Vagina (tissue), 2 donors: Measurements from ENCODE around the gene CDKL5. TPM values are rescaled to one million over a fixed set of nuclear protein-coding genes. Genes with fewer than 3 reads are reported as not detected.
A peak's percentile ranks its signal among the peaks of the same experiment; 100 is the strongest.

ENCODE experiments used
- DNase-seq, 2 donors: peaks; one replicate each; pipeline ENCODE4 v3.0.0-alpha.2; 2017; ENCODE audit errors: extremely low spot score in 2 of 2
- H3K27ac ChIP-seq: fragments of 200-600 bp; sonication (generic); one replicate; pipeline ENCODE4 v1.5.1; 2019
- H3K27me3 ChIP-seq: fragments of 200-600 bp; sonication (generic); one replicate; pipeline ENCODE4 v1.5.1; 2019
- H3K36me3 ChIP-seq, 2 donors: fragments of 200-600 bp; sonication (generic); one replicate each; pipeline ENCODE4 v1.5.1; 2017 to 2019
- H3K4me1 ChIP-seq: fragments of 200-600 bp; sonication (generic); one replicate; pipeline ENCODE4 v1.5.1; 2019
- H3K4me3 ChIP-seq, 2 donors: fragments of 200-600 bp; sonication (generic); 1 replicate in 1 of 2; 2 replicates in 1 of 2; pipeline ENCODE4 v1.5.1; 2016 to 2019
- H3K9me3 ChIP-seq: fragments of 200-600 bp; sonication (generic); one replicate; pipeline ENCODE4 v1.5.1; 2019
- POLR2A ChIP-seq, 2 donors: fragments of 450-650 bp; IDR thresholded peaks; one replicate each; pipeline ENCODE4 v1.6.1; 2017; ENCODE audit warnings: antibody characterized with exemption in 2 of 2, mild to moderate bottlenecking in 2 of 2, moderate library complexity in 2 of 2
- POLR2AphosphoS5 ChIP-seq, 2 donors: sonication (generic); formaldehyde crosslinking; IDR thresholded peaks; one replicate each; pipeline ENCODE4 v1.9.0; 2017; ENCODE audit warnings: antibody characterized with exemption in 2 of 2, mild to moderate bottlenecking in 2 of 2, low read depth in 1 of 2; ENCODE audit not compliant: insufficient read depth in 1 of 2
- intact Hi-C: fragments of 100-400 bp; cut with DNase I; formaldehyde crosslinking; loops from one replicate; pipeline ENCODE4 v1.15.1; 2023
- total RNA-seq: library from RNA; depleted of rRNA; stranded (reverse); fragments of >200 nt; gene quantifications from one replicate; pipeline ENCODE4 v1.2.3, GENCODE V29; 2016
- TF ChIP-seq, protein P1 (sequence below), 3 experiments: fragments of 450-650 bp in 2 of 3; fragments of 200-600 bp in 1 of 3; sonication (generic) in 1 of 3; IDR thresholded peaks; one replicate each; pipeline ENCODE4 v1.5.1; 2017 to 2019; ENCODE audit warnings: antibody characterized with exemption in 3 of 3, mild to moderate bottlenecking in 2 of 3, moderate library complexity in 2 of 3

The CDKL5 gene
- total RNA-seq, 1 donor from 2014 or later: 9.1 TPM

DNA sequence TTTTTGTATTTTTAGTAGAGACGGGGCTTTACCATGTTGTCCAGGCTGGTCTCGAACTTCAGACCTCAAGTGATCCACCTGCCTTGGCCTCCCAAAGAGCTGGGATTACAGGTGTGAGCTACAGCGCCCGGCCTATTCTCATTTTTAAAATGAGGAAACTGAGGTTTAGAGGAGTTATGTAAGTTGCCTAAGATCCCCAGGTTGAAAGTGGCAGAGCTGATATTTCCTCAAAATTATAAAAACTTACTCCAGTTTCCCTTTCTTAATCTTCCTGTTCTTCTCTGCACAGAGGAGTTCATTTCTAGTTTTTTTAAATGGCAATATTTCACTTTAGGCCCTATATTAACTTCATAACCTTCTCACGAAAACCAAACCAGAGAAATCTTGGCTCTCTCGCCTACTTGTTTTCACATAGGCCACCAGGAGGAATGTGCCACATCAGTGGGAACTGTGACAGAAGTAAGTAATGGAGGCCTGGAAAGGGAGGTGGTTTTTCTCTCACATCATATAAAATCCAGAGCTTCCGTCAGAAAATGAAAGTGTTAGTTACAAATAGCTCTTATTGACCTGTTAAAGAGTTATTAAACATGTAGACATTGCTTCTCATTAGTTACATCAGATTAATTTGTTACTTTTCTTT is 262.6 kb downstream of the CDKL5 start:
- Histone ChIP-seq H3K9me3 (no peaks in the 10 kb centered on the region), H3K36me3 (no peaks in the 10 kb centered on the region), H3K4me3 (no peak overlapping the region), H3K4me1 (no peaks in the 10 kb centered on the region), H3K27ac (no peak overlapping the region), H3K27me3 (no peaks in the 10 kb centered on the region)
- TF ChIP-seq POLR2AphosphoS5 (IDR thresholded peaks at IDR 0.05; ENCODE audit: insufficient read depth in 1 of 2, low read depth in 1 of 2) (no peak), POLR2A (IDR thresholded peaks at IDR 0.05) (no peak)
- TF ChIP-seq, protein P1, sequence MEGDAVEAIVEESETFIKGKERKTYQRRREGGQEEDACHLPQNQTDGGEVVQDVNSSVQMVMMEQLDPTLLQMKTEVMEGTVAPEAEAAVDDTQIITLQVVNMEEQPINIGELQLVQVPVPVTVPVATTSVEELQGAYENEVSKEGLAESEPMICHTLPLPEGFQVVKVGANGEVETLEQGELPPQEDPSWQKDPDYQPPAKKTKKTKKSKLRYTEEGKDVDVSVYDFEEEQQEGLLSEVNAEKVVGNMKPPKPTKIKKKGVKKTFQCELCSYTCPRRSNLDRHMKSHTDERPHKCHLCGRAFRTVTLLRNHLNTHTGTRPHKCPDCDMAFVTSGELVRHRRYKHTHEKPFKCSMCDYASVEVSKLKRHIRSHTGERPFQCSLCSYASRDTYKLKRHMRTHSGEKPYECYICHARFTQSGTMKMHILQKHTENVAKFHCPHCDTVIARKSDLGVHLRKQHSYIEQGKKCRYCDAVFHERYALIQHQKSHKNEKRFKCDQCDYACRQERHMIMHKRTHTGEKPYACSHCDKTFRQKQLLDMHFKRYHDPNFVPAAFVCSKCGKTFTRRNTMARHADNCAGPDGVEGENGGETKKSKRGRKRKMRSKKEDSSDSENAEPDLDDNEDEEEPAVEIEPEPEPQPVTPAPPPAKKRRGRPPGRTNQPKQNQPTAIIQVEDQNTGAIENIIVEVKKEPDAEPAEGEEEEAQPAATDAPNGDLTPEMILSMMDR (IDR thresholded peaks at IDR 0.05): no peak
- DNase-seq: no peak
- intact Hi-C loops: no loop called here

DNA sequence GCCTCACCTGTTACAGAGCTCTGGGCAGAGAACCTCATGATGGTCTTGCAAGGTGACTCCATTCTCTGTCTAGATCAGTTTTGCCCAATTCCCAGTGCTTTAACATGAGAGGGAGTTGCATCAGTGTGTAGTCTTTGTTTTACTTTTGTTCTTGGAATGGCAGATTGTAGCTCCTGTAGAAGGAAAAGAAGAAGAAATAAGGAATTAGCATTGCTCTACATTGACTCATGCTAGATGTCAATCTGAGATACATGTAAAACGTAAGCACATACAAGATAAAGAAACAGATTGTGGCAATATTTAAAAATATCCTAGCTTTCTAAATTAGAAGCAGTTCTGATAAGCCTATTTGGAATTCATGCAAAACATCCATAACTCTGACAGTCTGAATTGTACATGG is 266.0 kb downstream of the CDKL5 start:
- DNase-seq: no peak
- Histone ChIP-seq H3K27ac (no peak overlapping the region), H3K9me3 (no peaks in the 10 kb centered on the region), H3K36me3 (no peaks in the 10 kb centered on the region), H3K4me1 (no peaks in the 10 kb centered on the region), H3K27me3 (no peaks in the 10 kb centered on the region), H3K4me3 (no peak overlapping the region)
- intact Hi-C loops: no loop called here
- TF ChIP-seq POLR2A (IDR thresholded peaks at IDR 0.05) (no peak), POLR2AphosphoS5 (IDR thresholded peaks at IDR 0.05; ENCODE audit: insufficient read depth in 1 of 2, low read depth in 1 of 2) (no peak)
- TF ChIP-seq, protein P1 (IDR thresholded peaks at IDR 0.05): no peak

DNA sequence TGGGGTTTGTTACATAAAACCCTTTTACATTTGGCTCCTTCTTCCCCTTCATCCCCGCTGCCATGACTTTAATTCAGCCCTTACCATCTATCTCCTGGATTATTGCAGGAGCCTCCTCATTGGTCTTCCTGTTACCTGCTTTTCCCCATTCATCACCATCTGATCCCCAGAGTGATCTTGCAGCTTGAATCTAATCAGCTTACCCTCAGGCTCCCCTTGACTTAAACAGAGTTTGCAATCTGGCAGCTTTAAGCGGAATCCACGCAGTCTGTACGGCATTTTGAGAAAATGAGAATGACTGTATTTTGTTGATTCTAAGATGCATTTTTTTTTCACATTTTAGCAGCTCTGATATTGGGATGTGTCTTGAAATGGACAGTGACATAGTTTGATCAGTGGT is 267.1 kb downstream of the CDKL5 start:
- TF ChIP-seq, protein P1 (IDR thresholded peaks at IDR 0.05): no peak
- no peak for TF ChIP-seq POLR2A (IDR thresholded peaks at IDR 0.05)
- TF ChIP-seq POLR2AphosphoS5 (IDR thresholded peaks at IDR 0.05; ENCODE audit: insufficient read depth in 1 of 2, low read depth in 1 of 2): no peak

DNA sequence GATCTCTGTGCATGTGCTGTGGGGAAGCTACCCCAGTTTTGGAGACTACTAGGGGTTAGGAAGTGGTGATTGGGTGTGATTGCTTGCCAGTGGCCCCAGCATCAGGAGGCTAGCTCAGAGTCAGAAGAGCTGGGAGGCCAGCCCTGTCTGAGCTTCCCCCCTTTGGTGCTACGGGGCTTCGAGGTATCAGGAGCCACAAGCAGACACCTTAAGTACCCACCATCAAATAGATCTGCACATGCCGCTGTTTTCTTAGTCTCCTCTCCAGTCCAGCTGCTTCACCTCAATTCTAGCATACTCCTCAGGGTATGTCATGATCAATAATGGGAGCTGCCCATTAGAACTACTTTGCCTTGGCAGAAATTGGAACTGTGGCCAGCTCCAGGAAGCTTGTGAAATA is 271.2 kb downstream of the CDKL5 start:
- H3K4me3 ChIP-seq: no peak overlapping the region
- TF ChIP-seq, protein P1 (IDR thresholded peaks at IDR 0.05): no peak
- TF ChIP-seq POLR2AphosphoS5 (IDR thresholded peaks at IDR 0.05; ENCODE audit: insufficient read depth in 1 of 2, low read depth in 1 of 2) (no peak), POLR2A (IDR thresholded peaks at IDR 0.05) (no peak)
- intact Hi-C loops: no loop called here
- H3K4me1 ChIP-seq: no peaks in the 10 kb centered on the region
- DNase-seq: peak in 1 of 2 donors; percentile 55
- no peaks in the 10 kb centered on the region for H3K27me3 ChIP-seq
- H3K27ac ChIP-seq: no peak overlapping the region
- H3K36me3 ChIP-seq: no peaks in the 10 kb centered on the region
- H3K9me3 ChIP-seq: no peaks in the 10 kb centered on the region

More for the DNA sequence above, 267.1 kb downstream of the CDKL5 start:
- Histone ChIP-seq H3K9me3 (no peaks in the 10 kb centered on the region), H3K4me1 (no peaks in the 10 kb centered on the region), H3K27ac (no peak overlapping the region), H3K4me3 (no peak overlapping the region), H3K36me3 (no peaks in the 10 kb centered on the region), H3K27me3 (no peaks in the 10 kb centered on the region)
- DNase-seq: no peak
- intact Hi-C loops: no loop called here
